GM19193 (cell line): ENCODE results near the gene CPED1.

ENCODE experiments used
- POLR2A ChIP-seq: IDR thresholded peaks from 4 replicates; pipeline ENCODE4 v1.6.1; 2011; ENCODE audit not compliant: insufficient read depth, insufficient read length; ENCODE audit errors: extremely low read depth

The CPED1 gene

DNA sequence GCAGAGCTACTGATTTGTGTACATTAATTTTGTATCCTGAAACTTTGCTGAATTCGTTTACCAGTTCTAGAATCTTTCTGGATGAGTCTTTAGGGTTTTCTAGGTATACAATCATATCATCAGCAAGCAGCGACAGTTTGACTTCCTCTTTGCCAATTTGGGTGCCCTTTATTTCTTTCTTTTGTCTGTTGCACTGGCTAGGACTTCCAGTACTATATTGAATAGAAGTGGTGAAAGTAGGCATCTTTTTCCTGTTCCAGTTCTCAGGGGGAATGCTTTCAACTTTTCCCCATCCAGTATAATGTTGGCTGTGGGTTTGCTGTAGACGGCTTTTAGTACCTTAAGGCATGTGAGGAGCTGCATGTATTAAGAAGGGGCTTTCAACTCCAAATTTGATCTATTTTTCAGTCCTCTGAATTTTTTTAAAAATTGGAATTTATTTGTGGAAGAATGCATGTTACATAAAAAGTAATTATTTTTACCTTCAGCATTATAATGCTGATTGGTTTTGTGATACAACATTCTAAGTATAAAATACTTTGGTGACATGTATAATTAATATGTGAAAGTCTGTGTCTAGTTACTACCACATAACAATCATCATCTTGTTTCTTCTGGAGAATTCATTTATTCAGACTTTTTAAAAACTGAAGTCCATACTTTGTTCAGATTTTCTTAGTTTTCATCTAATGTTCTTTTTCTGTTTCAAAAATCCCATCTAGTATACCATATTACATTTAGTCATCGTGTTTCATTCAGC, 49.6 kb downstream of the CPED1 start:
- TF ChIP-seq POLR2A = no peak

GRCh38 chr7:121038717-121039509, 50.4 kb downstream of the CPED1 start:
- no peak for TF ChIP-seq POLR2A

GRCh38 chr7:121039510-121039822, 51.0 kb downstream of the CPED1 start:
- TF ChIP-seq POLR2A = no peak

GRCh38 chr7:121039994-121040393, 51.5 kb downstream of the CPED1 start:
- TF ChIP-seq POLR2A = no peak

DNA sequence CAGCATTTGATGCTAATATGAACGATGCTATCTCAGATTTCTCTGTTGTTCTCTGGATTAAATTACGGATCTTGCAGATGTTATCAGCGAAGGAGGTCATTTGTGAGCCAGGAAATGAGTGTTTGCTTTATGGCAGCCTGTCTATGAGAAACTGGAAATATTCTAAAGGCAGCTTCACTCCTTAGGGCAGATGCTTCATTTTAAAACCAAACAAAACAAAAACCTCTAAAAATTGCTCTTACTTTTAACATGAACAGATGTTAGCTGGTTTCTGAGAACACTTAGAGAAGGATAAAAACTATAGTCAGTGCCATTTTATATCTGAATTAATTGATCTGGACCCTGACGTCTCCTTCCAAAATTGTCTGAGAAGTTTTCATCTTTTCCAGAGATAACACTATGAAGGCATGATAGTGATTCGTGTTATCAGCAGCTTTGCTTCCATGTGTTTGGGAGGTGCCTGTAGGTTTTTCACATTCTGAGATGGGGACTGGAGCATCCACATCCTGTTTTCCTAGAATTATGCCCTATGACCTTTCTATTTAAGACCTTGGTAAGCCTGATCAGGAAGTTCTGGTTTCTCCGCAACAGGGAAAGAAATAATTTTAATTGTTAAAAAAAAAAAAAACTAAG, 53.1 kb downstream of the CPED1 start:
- TF ChIP-seq POLR2A = no peak

DNA sequence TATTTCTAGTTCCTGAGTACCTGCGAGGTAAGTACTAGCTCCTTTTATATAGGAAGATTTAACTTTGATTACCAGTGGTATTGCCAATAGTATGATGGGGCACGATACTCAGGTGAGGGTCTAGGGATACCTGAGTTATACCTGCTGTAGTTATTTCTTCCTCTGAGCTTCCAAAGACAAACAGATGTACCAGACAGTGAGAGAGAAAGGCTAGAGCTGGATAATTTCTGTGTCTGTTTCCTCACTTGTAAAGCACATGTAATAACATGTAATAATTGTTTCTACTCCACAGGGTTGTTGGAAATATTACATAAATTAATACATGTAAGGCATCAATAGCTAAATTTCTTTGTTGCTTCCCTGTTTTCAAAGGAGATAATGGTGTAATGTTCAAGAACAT, 53.7 kb downstream of the CPED1 start:
- TF ChIP-seq POLR2A = no peak

DNA sequence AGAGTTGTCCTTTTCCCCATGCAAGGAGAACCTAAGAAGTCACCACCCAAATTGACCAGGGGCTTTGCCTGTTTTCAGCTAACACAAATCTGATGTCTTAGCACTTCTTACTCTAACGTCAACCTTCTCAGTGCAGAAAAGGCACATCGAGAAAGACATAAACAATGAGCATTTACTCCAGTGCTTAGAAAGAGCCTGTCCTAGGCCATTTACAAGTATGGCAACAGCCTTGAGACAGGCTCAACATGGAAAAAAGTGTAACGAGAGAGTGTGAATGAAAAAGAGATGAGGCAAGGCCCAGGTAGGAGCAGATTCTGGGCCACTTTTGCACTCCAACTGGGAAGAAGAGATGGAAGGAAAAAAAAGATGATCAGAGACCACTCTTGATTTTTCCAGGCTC, 54.4 kb downstream of the CPED1 start:
- no peak for TF ChIP-seq POLR2A

DNA sequence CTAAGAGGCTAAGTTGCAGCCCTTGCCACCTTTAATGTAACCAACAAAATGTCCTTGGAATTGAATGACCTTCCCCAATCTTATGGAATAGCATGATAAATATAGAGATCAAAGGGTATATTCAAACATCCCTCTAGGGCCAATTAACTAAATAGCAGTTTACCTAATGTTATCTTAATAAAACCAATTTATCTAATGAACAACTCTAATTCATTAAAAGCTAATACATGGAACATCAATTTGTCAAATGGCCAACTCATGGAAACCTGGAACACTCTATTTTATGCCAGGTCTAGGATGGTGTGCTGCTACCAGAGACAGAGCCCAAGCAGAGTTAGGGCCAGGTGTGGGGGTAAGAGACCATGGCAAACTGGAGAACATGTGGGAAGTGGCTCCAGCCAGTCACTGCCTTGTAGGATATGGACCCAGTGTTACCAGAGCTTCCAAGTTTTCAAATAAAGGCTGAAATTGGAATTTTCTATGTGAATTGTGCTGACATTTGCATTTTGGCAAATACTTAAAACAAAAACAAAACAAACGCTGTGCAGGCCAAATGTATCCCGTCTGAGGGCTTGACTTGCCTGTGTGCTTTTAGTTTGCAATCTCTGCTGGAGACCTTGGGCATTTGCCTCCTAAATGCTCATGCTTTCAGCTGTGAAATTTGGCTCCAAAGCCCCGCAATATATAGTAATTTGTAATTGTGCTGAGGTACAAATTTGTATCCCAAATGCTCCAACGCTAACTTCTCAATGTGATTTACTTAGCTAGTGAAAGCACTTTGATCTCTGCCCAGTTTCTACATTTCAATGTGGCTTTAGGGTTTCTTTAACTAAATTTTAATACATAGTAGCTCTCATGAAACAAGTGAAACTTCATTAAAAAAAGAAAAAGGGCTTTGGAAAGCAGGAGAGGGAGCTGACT, 55.1 kb downstream of the CPED1 start:
- TF ChIP-seq POLR2A = no peak

DNA sequence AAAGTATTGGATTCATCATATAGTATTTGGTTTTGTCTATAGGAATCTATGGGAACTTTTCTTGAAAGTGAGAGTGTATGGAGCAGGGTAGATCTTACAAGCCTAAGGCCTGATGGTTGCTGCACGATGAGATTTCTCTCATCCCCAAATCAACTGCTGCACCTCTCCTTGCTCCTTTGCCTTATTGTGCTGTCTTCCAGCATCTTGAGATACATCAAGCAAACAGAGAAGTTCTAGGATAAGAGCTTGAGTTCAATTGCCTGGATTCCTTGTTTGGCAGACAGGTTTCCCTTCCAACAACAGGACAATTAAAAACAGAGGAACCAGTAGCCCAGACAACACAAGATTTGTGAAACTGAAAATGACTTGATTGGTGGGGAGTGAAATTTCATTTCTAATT, 56.6 kb downstream of the CPED1 start:
- TF ChIP-seq POLR2A = no peak

DNA sequence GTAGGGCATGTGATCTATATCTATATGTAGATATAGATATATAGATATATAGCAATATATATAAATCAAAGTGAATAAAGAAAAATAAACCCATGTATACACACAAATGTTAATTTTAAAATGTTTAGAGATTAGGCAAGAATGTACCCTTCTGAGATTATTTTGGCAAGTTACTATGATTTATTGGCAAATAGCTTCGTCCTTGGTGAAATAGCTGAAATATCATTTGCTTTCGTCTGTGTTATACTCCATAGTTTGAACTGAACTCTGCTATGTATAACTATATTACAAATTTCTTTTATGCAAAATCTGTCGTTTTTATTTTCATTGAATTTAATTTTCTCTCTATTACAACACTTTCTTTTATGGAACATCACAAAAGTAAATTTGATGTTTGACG, 57.5 kb downstream of the CPED1 start:
- no peak for TF ChIP-seq POLR2A

DNA sequence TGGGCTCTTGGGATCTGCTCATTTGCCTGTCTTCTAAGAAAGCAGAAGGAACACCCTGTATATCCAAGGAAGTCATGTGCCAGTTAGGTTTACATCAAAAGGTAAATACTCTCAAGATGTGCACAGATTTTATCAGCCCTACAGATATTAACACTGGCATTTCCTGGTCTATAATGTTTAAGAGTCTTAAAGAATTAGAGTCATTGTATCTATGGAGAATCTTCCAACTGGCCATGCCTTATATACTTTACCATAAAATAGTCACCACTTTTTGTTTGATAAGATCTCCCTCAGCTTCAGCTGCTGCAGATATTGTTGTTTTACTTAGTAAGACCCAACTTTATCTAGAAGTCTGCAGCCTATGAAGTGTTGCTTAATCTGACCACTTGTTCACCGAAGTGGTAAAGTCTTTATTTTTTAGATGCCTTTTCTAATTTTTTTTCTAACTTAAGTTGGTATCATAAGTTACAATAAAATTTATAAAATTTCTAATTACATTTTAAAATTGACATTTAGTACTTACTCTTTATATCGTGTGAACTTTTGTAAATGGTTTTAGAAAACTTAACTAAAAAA, 58.5 kb downstream of the CPED1 start:
- no peak for TF ChIP-seq POLR2A

DNA sequence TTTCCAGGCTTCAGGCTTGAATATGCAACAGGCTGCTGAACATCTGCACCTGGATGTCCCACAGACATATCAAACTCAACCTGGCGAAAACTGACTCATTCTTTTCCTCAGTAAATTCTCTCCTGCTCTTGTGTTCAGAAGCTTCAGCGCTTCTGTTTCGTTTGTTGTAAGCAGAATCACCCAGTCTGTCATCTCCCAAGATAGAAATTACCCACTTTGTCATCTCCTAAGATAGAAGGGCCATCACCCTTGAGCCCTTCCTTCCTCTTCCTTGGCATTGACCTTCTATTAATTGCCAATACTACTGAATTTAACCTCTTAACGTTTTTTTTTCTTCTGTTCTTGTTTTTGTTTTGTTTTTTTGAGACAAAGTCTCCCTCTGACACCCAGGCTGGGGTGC, 59.7 kb downstream of the CPED1 start:
- TF ChIP-seq POLR2A = no peak

- no peak for TF ChIP-seq POLR2A
These were observed 60.7 kb downstream of the CPED1 start for GRCh38 chr7:121049028-121049791.

GRCh38 chr7:121049897-121050296, 61.4 kb downstream of the CPED1 start:
- no peak for TF ChIP-seq POLR2A
